HG02852 (cell line): Measurements from ENCODE around the gene MN1.

Source experiments
- ATAC-seq: cut with Tn5 transposase; IDR thresholded peaks from one replicate; pipeline ENCODE4 v1.9.1; 2021; ENCODE audit warnings: mild to moderate bottlenecking, moderate library complexity; ENCODE audit not compliant: unreplicated experiment

MN1 gene

GRCh38 chr22:27719036-27719347, 82.6 kb downstream of the MN1 start:
- ATAC-seq: no peak

GRCh38 chr22:27718186-27719035, 83.1 kb downstream of the MN1 start:
- no peak for ATAC-seq

GRCh38 chr22:27717094-27717493, 84.5 kb downstream of the MN1 start:
- ATAC-seq: no peak

- no peak for ATAC-seq
Measured at GRCh38 chr22:27716074-27716473, 85.5 kb downstream of the MN1 start.

GRCh38 chr22:27715106-27715505, 86.5 kb downstream of the MN1 start:
- no peak for ATAC-seq

- no peak for ATAC-seq
Measured at GRCh38 chr22:27714068-27714467, 87.5 kb downstream of the MN1 start.

- ATAC-seq: no peak
Measured at GRCh38 chr22:27713461-27713860, 88.1 kb downstream of the MN1 start.

- ATAC-seq: no peak
Measured at GRCh38 chr22:27711756-27712155, 89.8 kb downstream of the MN1 start.

GRCh38 chr22:27711012-27711411, 90.5 kb downstream of the MN1 start:
- no peak for ATAC-seq

GRCh38 chr22:27709919-27710675, 91.5 kb downstream of the MN1 start:
- no peak for ATAC-seq

- ATAC-seq: no peak
Measured at GRCh38 chr22:27706489-27706888, 95.1 kb downstream of the MN1 start.

- ATAC-seq: no peak
Measured at GRCh38 chr22:27705408-27706080, 96.0 kb downstream of the MN1 start.

GRCh38 chr22:27704581-27704980, 97.0 kb downstream of the MN1 start:
- no peak for ATAC-seq

GRCh38 chr22:27699383-27700019, 102.1 kb downstream of the MN1 start:
- no peak for ATAC-seq

GRCh38 chr22:27698813-27699212, 102.7 kb downstream of the MN1 start:
- no peak for ATAC-seq
